H1 (cell line): Measurements from ENCODE around the gene STX5. TPM values are rescaled to one million over a fixed set of nuclear protein-coding genes. Genes with fewer than 3 reads are reported as not detected.

Source experiments
- CTCF ChIA-PET: fragments of 300-600 bp; sonication (Branson Sonifier 250); formaldehyde crosslinking; loops from one replicate; lab custom pipeline; 2021; ENCODE audit not compliant: partially characterized antibody; lab: Charles Lee
- POLR2A ChIA-PET: fragments of 300-600 bp; sonication (Branson Sonifier 250); formaldehyde crosslinking; loops from one replicate; lab custom pipeline; 2021; ENCODE audit warnings: inconsistent platforms; ENCODE audit not compliant: partially characterized antibody; lab: Charles Lee
- DNase-seq, 2 experiments: peaks; one replicate each; pipeline versions ENCODE4 v3.0.0 to v3.0.0-alpha.2; 2010 to 2022; ENCODE audit warnings: low spot score in 2 of 2, low read depth in 1 of 2, mixed read lengths in 1 of 2
- FAIRE-seq: peaks from 2 replicates; lab custom pipeline; 2011; peaks lifted over from hg19 to GRCh38; lab: Jason Lieb, UNC
- H2AFZ ChIP-seq: 2 replicates; pipeline ENCODE4 v1.8.1; 2012; ENCODE audit warnings: low read length, inconsistent platforms
- H2AK5ac ChIP-seq: 2 replicates; pipeline ENCODE4 v1.6.1; 2013; ENCODE audit warnings: low read depth, low read length
- H2BK120ac ChIP-seq: replicated peaks from 2 replicates; pipeline ENCODE3; 2013; ENCODE audit warnings: low read depth, low read length, inconsistent platforms
- H2BK12ac ChIP-seq: 2 replicates; pipeline ENCODE4 v1.6.1; 2013; ENCODE audit warnings: low read depth, low read length
- H2BK15ac ChIP-seq: 2 replicates; pipeline ENCODE4 v1.6.1; 2013; ENCODE audit warnings: low read length
- H2BK20ac ChIP-seq: 2 replicates; pipeline ENCODE4 v1.6.1; 2013; ENCODE audit warnings: low read length
- H2BK5ac ChIP-seq: 2 replicates; pipeline ENCODE4 v1.6.1; 2013; ENCODE audit warnings: low read depth, low read length
- H3K14ac ChIP-seq: 2 replicates; pipeline ENCODE4 v1.6.1; 2013; ENCODE audit warnings: inconsistent platforms; ENCODE audit not compliant: insufficient read length
- H3K18ac ChIP-seq: 2 replicates; pipeline ENCODE4 v1.6.1; 2013; ENCODE audit warnings: low read length; ENCODE audit errors: extremely low read depth
- H3K23ac ChIP-seq: 2 replicates; pipeline ENCODE4 v1.6.1; 2013; ENCODE audit warnings: inconsistent platforms; ENCODE audit not compliant: insufficient read length
- H3K23me2 ChIP-seq: 2 replicates; pipeline ENCODE4 v1.6.1; 2013; ENCODE audit warnings: low read depth, low read length
- H3K27ac ChIP-seq: 2 replicates; pipeline ENCODE4 v1.6.1; 2011; ENCODE audit warnings: low read depth, low read length, inconsistent platforms
- H3K27me3 ChIP-seq, 4 experiments: replicated peaks in 1 of 4; 1 replicate in 1 of 4; 2 replicates in 3 of 4; pipeline versions ENCODE4 v1.6.1 to v1.8.1; 2011 to 2013; ENCODE audit warnings: low read length in 3 of 4, mild to moderate bottlenecking in 3 of 4, inconsistent platforms in 2 of 4, mixed read lengths in 2 of 4, moderate library complexity in 1 of 4; ENCODE audit not compliant: control insufficient read depth in 3 of 4, insufficient read depth in 3 of 4; ENCODE audit errors: extremely low read depth in 1 of 4
- H3K36me3 ChIP-seq, 4 experiments: 2 replicates each; pipeline versions ENCODE4 v1.6.1 to v1.8.1; 2011 to 2013; ENCODE audit warnings: mild to moderate bottlenecking in 4 of 4, low read length in 3 of 4, moderate library complexity in 2 of 4, control low read depth in 1 of 4, inconsistent platforms in 1 of 4; ENCODE audit not compliant: insufficient read depth in 4 of 4, control insufficient read depth in 2 of 4
- H3K4ac ChIP-seq: replicated peaks from 2 replicates; pipeline ENCODE3; 2013; ENCODE audit warnings: low read length, low read depth, mixed read lengths, inconsistent platforms; ENCODE audit not compliant: insufficient read length
- H3K4me1 ChIP-seq, 4 experiments: replicated peaks in 1 of 4; 1 replicate in 1 of 4; 2 replicates in 3 of 4; pipeline versions ENCODE4 v1.6.1 to v1.8.1; 2011 to 2013; ENCODE audit warnings: low read length in 3 of 4, inconsistent platforms in 2 of 4, mixed read lengths in 1 of 4; ENCODE audit not compliant: insufficient read depth in 4 of 4, control insufficient read depth in 3 of 4
- H3K4me2 ChIP-seq, 2 experiments: 2 replicates each; pipeline versions ENCODE4 v1.6.1 to v1.8.1; 2011 to 2013; ENCODE audit warnings: low read depth in 2 of 2, low read length in 2 of 2, control low read depth in 1 of 2, inconsistent platforms in 1 of 2, mild to moderate bottlenecking in 1 of 2; ENCODE audit not compliant: insufficient read depth in 1 of 2
- H3K4me3 ChIP-seq, 4 experiments: fragments of 200-600, 300-600 bp in 1 of 4; sonication (generic), shearing (Covaris generic), sonication (Bioruptor Twin) in 1 of 4; 2 replicates each; pipeline versions ENCODE4 v1.5.1 to v1.8.1; 2011 to 2016; ENCODE audit warnings: low read length in 4 of 4, low read depth in 3 of 4, control low read depth in 2 of 4, inconsistent platforms in 2 of 4, mild to moderate bottlenecking in 2 of 4, mixed read lengths in 1 of 4, moderate library complexity in 1 of 4; ENCODE audit not compliant: insufficient read depth in 2 of 4; ENCODE audit errors: extremely low read depth in 1 of 4
- H3K56ac ChIP-seq: replicated peaks from 2 replicates; pipeline ENCODE3; 2013; ENCODE audit warnings: low read depth, mild to moderate bottlenecking, mixed read lengths, low read length, inconsistent platforms; ENCODE audit not compliant: insufficient read length
- H3K79me1 ChIP-seq: 2 replicates; pipeline ENCODE4 v1.6.1; 2013; ENCODE audit warnings: low read depth, low read length, control low read depth
- H3K79me2 ChIP-seq, 2 experiments: 2 replicates each; pipeline versions ENCODE4 v1.6.1 to v1.8.1; 2012 to 2013; ENCODE audit warnings: low read length in 2 of 2, mild to moderate bottlenecking in 2 of 2, inconsistent platforms in 1 of 2; ENCODE audit not compliant: insufficient read depth in 2 of 2, control insufficient read depth in 1 of 2
- H3K9ac ChIP-seq, 4 experiments: replicated peaks in 1 of 4; 1 replicate in 1 of 4; 2 replicates in 3 of 4; pipeline versions ENCODE4 v1.6.1 to v1.8.1; 2011 to 2013; ENCODE audit warnings: low read depth in 3 of 4, low read length in 3 of 4, control low read depth in 2 of 4, mild to moderate bottlenecking in 2 of 4, moderate library complexity in 2 of 4, inconsistent platforms in 1 of 4; ENCODE audit errors: extremely low read depth in 1 of 4
- H3K9me3 ChIP-seq, 2 experiments: 2 replicates each; pipeline versions ENCODE4 v1.6.1 to v1.8.1; 2012 to 2013; ENCODE audit warnings: mild to moderate bottlenecking in 2 of 2, moderate library complexity in 2 of 2, control low read depth in 1 of 2, inconsistent platforms in 1 of 2, low read depth in 1 of 2, low read length in 1 of 2, mixed read lengths in 1 of 2; ENCODE audit not compliant: insufficient read depth in 2 of 2
- H4K20me1 ChIP-seq, 2 experiments: replicated peaks in 1 of 2; 2 replicates each; pipeline versions ENCODE3 to v1.8.1; 2011 to 2013; ENCODE audit warnings: inconsistent platforms in 2 of 2, low read length in 2 of 2, mild to moderate bottlenecking in 1 of 2; ENCODE audit not compliant: insufficient read depth in 2 of 2, control insufficient read depth in 1 of 2
- H4K5ac ChIP-seq: 2 replicates; pipeline ENCODE4 v1.6.1; 2013; ENCODE audit warnings: low read length, low read depth, mixed read lengths, inconsistent platforms; ENCODE audit not compliant: insufficient read length
- H4K8ac ChIP-seq: 2 replicates; pipeline ENCODE4 v1.8.0; 2013; ENCODE audit warnings: mild to moderate bottlenecking, moderate library complexity, low read length, inconsistent platforms; ENCODE audit not compliant: insufficient read depth; ENCODE audit errors: extremely low read depth
- H4K91ac ChIP-seq: replicated peaks from 2 replicates; pipeline ENCODE3; 2013; ENCODE audit warnings: low read length, mixed read lengths, inconsistent platforms; ENCODE audit not compliant: insufficient read length
- ASH2L ChIP-seq: fragments of 200-600, 300-600 bp; sonication (generic); IDR thresholded peaks from one replicate; pipeline ENCODE4 v1.7.1; 2017; ENCODE audit warnings: low read length
- CTBP2 ChIP-seq: IDR thresholded peaks from 2 replicates; pipeline ENCODE4 v1.7.0; 2011; ENCODE audit warnings: borderline replicate concordance, mild to moderate bottlenecking, moderate library complexity, mixed read lengths, low read length; ENCODE audit not compliant: insufficient read depth, insufficient read length
- NANOG ChIP-seq: IDR thresholded peaks from 2 replicates; pipeline ENCODE4 v1.6.1; 2011; ENCODE audit warnings: low read length, low read depth, mild to moderate bottlenecking, inconsistent platforms; ENCODE audit not compliant: insufficient read depth, poor library complexity, severe bottlenecking
- POLR2A ChIP-seq, 2 experiments: IDR thresholded peaks; 1 replicate in 1 of 2; 2 replicates in 1 of 2; pipeline ENCODE4 v1.6.1; 2011; ENCODE audit warnings: low read depth in 2 of 2, low read length in 2 of 2, mild to moderate bottlenecking in 2 of 2; ENCODE audit errors: control extremely low read depth in 1 of 2
- POU5F1 ChIP-seq: IDR thresholded peaks from 2 replicates; pipeline ENCODE4 v1.6.1; 2011; ENCODE audit warnings: low read depth, mild to moderate bottlenecking, low read length, moderate library complexity
- RBBP5 ChIP-seq: IDR thresholded peaks from 2 replicates; pipeline ENCODE4 v1.7.1; 2012; ENCODE audit warnings: low read depth, mild to moderate bottlenecking, inconsistent platforms, low read length, moderate library complexity, borderline replicate concordance
- SIX5 ChIP-seq: IDR thresholded peaks from 2 replicates; pipeline ENCODE4 v1.6.1; 2011; ENCODE audit warnings: mild to moderate bottlenecking, low read depth, low read length
- TAF7 ChIP-seq: optimal IDR thresholded peaks from 2 replicates; pipeline ENCODE3; 2011; ENCODE audit warnings: low read depth, mild to moderate bottlenecking, inconsistent platforms, low read length, moderate library complexity, borderline replicate concordance
- TBP ChIP-seq: IDR thresholded peaks from 2 replicates; pipeline ENCODE4 v1.6.1; 2011; ENCODE audit warnings: low read depth, low read length, improper control_type of control experiment
- USF2 ChIP-seq: IDR thresholded peaks from 2 replicates; pipeline ENCODE4 v1.6.1; 2011; ENCODE audit warnings: low read length, improper control_type of control experiment
- YY1 ChIP-seq: IDR thresholded peaks from 2 replicates; pipeline ENCODE4 v1.6.1; 2011; ENCODE audit warnings: low read depth, mild to moderate bottlenecking, low read length
- ZNF274 ChIP-seq: IDR thresholded peaks from 2 replicates; pipeline ENCODE4 v1.7.0; 2012; ENCODE audit warnings: low read length, borderline replicate concordance; ENCODE audit errors: extremely low read depth
- WGBS, 2 experiments: shearing (Covaris generic) in 1 of 2; methylation state at CpG; one replicate each; pipeline versions ENCODE4 v1.1.6 to v1.1.7; 2013 to 2015; ENCODE audit warnings: low lambda C conversion rate in 2 of 2, mixed read lengths in 2 of 2, inconsistent platforms in 1 of 2, low coverage in 1 of 2, missing lambda C conversion rate in 1 of 2; ENCODE audit not compliant: insufficient replicate concordance in 2 of 2, insufficient coverage in 1 of 2, insufficient read length in 1 of 2; ENCODE audit errors: extremely low coverage in 1 of 2, missing lambda C conversion rate in 1 of 2; 5-methylcytosine and 5-hydroxymethylcytosine counted together
- polyA plus RNA-seq, 7 experiments: library from polyadenylated mRNA; depleted of rRNA in 3 of 7; stranded (reverse) in 5 of 7; unstranded in 2 of 7; fragments of >200 nt in 5 of 7; fragments of 200-250 nt in 2 of 7; gene quantifications; 1 replicate in 5 of 7; 2 replicates in 1 of 7; 4 replicates in 1 of 7; pipeline versions ENCODE4 v1.2.1 to v1.2.3, GENCODE V29; 2011 to 2013; ENCODE audit warnings: missing spikeins in 2 of 7, mixed read lengths in 2 of 7
- total RNA-seq: library from RNA; stranded (reverse); fragmentation: NEBNext Ultra II Directional; extraction: Animal tissue kit (Norgen Biotek cat#: 25700); gene quantifications from 2 replicates; pipeline ENCODE4 v1.2.1, GENCODE V29; 2021

The STX5 gene
- total and polyA plus RNA-seq, 2 of the 8 experiments (the other 6 are each of a cell fraction or from before 2014, with no cell fraction given) = 24.2 to 28.5 TPM

- Histone ChIP-seq H3K23ac (no peak overlapping the region), H3K79me1 (peaks cover 6% of the 10 kb centered on the region; the same call in 1 of the 2 replicates), H4K91ac (no peak overlapping the region), H3K18ac (no peak overlapping the region), H3K9me3 (no peaks in the 10 kb centered on the region), H3K4me2 (peak overlapping the region; percentile 81 to 93), H2BK120ac (no peak overlapping the region), H3K27me3 (no peaks in the 10 kb centered on the region), H2BK20ac (no peak overlapping the region), H3K36me3 (peaks cover 10 to 22% (median 16%) of the 10 kb centered on the region in 4 experiments), H3K79me2 (peaks cover 5 to 18% of the 10 kb centered on the region in 2 experiments; a peak in 3 of 4 replicates), H3K9ac (peak overlapping the region in 3 of 4 experiments; percentile 25 to 63 (median 62); a peak in 3 of 7 replicates), H2BK15ac (no peak overlapping the region), H3K4ac (no peak overlapping the region), H3K27ac (0 out of 2 replicates have a peak overlapping the region, but pooled peaks have one; percentile 48), H4K8ac (no peak overlapping the region), H3K23me2 (peaks cover 4% of the 10 kb centered on the region; the same call in 1 of the 2 replicates), H2AK5ac (no peak overlapping the region), H4K5ac (peak overlapping the region; percentile 53), H3K4me3 (peak overlapping the region; percentile 66 to 85 (median 81)), H2BK12ac (no peak overlapping the region), H3K14ac (no peak overlapping the region), H2BK5ac (0 out of 2 replicates have a peak overlapping the region, but pooled peaks have one; percentile 3), H4K20me1 (peaks cover 1 to 2% of the 10 kb centered on the region in 2 experiments), H3K4me1 (peaks cover 0 to 5% (median under 1%) of the 10 kb centered on the region in 4 experiments; a peak in 1 of 7 replicates), H3K56ac (no peak overlapping the region), H2AFZ (no peak overlapping the region)
- 50% methylated on average over 12 of the region's 12 CpGs; no CpG with 5 or more reads in 1 of the 2 experiments for WGBS, 2 experiments
- FAIRE-seq = no peak
- ChIA-PET CTCF (interaction anchor here (0.6 to 1.6 kb wide), 8 partner anchors 10 to 1696 kb away, joined by 3 to 5 read pairs (median 3); partner anchors contain the start of gene TMEM179B), POLR2A (interaction anchor here (0.6 to 10.0 kb wide), 43 partner anchors 10 to 1537 kb away, joined by 3 to 251 read pairs (median 6); partner anchors contain the start of genes B3GAT3, BSCL2, C11orf98 and CSKMT)
- DNase-seq = no peak
- TF ChIP-seq CTBP2 = no peak
- TF ChIP-seq SIX5 = no peak
- no peak for TF ChIP-seq USF2
- TF ChIP-seq ZNF274 = no peak
- TF ChIP-seq TAF7 = no peak
- TF ChIP-seq RBBP5 = no peak
- TF ChIP-seq YY1 = no peak
- TF ChIP-seq NANOG = no peak
- no peak for TF ChIP-seq ASH2L
- TF ChIP-seq TBP = no peak
- no peak for TF ChIP-seq POU5F1
- no peak for TF ChIP-seq POLR2A (IDR thresholded peaks at IDR 0.05; ENCODE audit: control extremely low read depth in 1 of 2, low read depth in 2 of 2, low read length in 2 of 2)
Observed at GRCh38 chr11:62805961-62806441, 25.9 kb downstream of the STX5 start.
